Right lobe of liver (tissue), 6 donors: ENCODE results near the gene CLEC3A. TPM values are rescaled to one million over a fixed set of nuclear protein-coding genes. Genes with fewer than 3 reads are reported as not detected.

Source experiments
- ATAC-seq, 4 donors: fragments of 200-7000 bp; cut with Tn5 transposase; one replicate each; pipeline ENCODE4 v1.9.1; 2020; ENCODE audit warnings: mild to moderate bottlenecking in 4 of 4, moderate library complexity in 4 of 4
- DNase-seq, 3 donors: peaks; one replicate each; pipeline ENCODE4 v3.0.0-alpha.2; 2020
- H3K27ac ChIP-seq, 3 donors: fragments of 200-600 bp; one replicate each; pipeline ENCODE4 v1.8.0; 2022
- H3K27me3 ChIP-seq, 2 donors: fragments of 200-600 bp; one replicate each; pipeline ENCODE4 v1.8.0; 2022
- H3K36me3 ChIP-seq, 4 donors: fragments of 200-600 bp; sonication (generic) in 1 of 4; one replicate each; pipeline versions ENCODE4 v1.5.1 to v1.8.0; 2017 to 2022; ENCODE audit warnings: control low read depth in 1 of 4
- H3K4me1 ChIP-seq, 4 donors: fragments of 200-600 bp; sonication (generic) in 1 of 4; one replicate each; pipeline versions ENCODE4 v1.5.1 to v1.8.0; 2017 to 2022; ENCODE audit warnings: control low read depth in 1 of 4
- H3K4me3 ChIP-seq, 3 donors: fragments of 200-600 bp; one replicate each; pipeline ENCODE4 v1.8.0; 2022
- H3K9me3 ChIP-seq, 4 donors: fragments of 200-600 bp; sonication (generic) in 1 of 4; one replicate each; pipeline versions ENCODE4 v1.5.1 to v1.8.0; 2017 to 2022; ENCODE audit warnings: control low read depth in 1 of 4
- POLR2A ChIP-seq: fragments of 450-650 bp; IDR thresholded peaks from one replicate; pipeline ENCODE4 v1.6.1; 2017; ENCODE audit warnings: antibody characterized with exemption, mild to moderate bottlenecking
- WGBS: methylation state at CpG from one replicate; pipeline ENCODE4 v1.1.6; 2018; ENCODE audit warnings: low coverage, low lambda C conversion rate; ENCODE audit not compliant: insufficient coverage; ENCODE audit errors: missing lambda C conversion rate; 5-methylcytosine and 5-hydroxymethylcytosine counted together
- intact Hi-C, 2 donors: fragments of 100-400 bp; cut with DNase I; formaldehyde crosslinking; loops; one replicate each; pipeline versions ENCODE4 v1.11.2 to v1.14.1; 2022
- total RNA-seq, 6 experiments: library from RNA; depleted of rRNA in 2 of 6; stranded (reverse); fragments of >200 nt in 2 of 6; fragmentation: NEBNext Ultra II Directional in 3 of 6; extraction: Animal tissue kit (Norgen Biotek cat#: 25700) in 3 of 6; gene quantifications; one replicate each; pipeline versions ENCODE4 v1.1.0 to v1.2.4, GENCODE V29; 2016 to 2023
- TF ChIP-seq, protein P1 (sequence below), 4 donors: fragments of 200-600 bp in 3 of 4; fragments of 450-650 bp in 1 of 4; IDR thresholded peaks; one replicate each; pipeline versions ENCODE4 v1.5.1 to v1.8.0; 2016 to 2022; ENCODE audit warnings: antibody characterized with exemption in 4 of 4, mild to moderate bottlenecking in 2 of 4
- donor health status: DM: no; HTN: yes; CAD: no.
- donor health status: DM: no; HTN: no; CAD: no.
- donor health status: DM: no; HTN: no; CAD: no.
- donor health status: DM: no; HTN: yes; CAD: no.
- donor health status: DM: no; HTN: yes; CAD: no.

The CLEC3A gene
- total RNA-seq, 6 experiments from 2014 or later, result not detected

DNA sequence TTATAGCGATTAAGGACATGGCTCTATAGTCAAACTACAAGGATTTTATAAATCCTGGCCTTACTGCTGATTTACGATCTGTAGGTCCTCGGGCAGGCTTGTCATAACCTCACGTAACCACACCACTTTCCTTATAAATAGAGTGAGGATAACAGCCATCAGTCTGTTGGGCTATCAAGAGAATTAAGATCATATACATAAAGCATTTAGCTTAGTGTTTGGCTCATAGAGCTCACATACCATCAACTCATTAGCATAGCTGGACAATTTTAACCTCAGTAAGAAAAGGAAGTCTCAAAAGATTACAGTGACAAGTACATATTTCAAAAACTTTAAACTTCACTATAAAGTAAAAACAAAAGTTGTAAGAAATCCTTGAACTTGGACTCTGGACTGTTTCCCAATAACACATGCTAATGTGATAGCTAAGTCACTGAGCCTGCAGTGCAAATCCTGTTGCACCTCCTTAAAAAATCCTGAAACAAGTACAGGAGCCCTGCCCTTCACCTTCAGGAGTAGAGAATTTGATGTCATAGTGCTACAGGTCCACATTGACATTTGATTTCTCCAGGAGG, 20.8 kb upstream of the CLEC3A start:
- intact Hi-C loops, result no loop called here
- TF ChIP-seq, protein P1, sequence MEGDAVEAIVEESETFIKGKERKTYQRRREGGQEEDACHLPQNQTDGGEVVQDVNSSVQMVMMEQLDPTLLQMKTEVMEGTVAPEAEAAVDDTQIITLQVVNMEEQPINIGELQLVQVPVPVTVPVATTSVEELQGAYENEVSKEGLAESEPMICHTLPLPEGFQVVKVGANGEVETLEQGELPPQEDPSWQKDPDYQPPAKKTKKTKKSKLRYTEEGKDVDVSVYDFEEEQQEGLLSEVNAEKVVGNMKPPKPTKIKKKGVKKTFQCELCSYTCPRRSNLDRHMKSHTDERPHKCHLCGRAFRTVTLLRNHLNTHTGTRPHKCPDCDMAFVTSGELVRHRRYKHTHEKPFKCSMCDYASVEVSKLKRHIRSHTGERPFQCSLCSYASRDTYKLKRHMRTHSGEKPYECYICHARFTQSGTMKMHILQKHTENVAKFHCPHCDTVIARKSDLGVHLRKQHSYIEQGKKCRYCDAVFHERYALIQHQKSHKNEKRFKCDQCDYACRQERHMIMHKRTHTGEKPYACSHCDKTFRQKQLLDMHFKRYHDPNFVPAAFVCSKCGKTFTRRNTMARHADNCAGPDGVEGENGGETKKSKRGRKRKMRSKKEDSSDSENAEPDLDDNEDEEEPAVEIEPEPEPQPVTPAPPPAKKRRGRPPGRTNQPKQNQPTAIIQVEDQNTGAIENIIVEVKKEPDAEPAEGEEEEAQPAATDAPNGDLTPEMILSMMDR (IDR thresholded peaks at IDR 0.05), result no peak
- no peak overlapping the region for H3K4me3 ChIP-seq
- no peaks in the 10 kb centered on the region for H3K9me3 ChIP-seq
- H3K36me3 ChIP-seq, result no peaks in the 10 kb centered on the region
- no peak for ATAC-seq
- no peak for DNase-seq
- no peak overlapping the region for H3K27ac ChIP-seq
- H3K4me1 ChIP-seq, result no peaks in the 10 kb centered on the region
- H3K27me3 ChIP-seq, result no peaks in the 10 kb centered on the region
- WGBS, result 62% methylated on average over 4 of the region's 4 CpGs

DNA sequence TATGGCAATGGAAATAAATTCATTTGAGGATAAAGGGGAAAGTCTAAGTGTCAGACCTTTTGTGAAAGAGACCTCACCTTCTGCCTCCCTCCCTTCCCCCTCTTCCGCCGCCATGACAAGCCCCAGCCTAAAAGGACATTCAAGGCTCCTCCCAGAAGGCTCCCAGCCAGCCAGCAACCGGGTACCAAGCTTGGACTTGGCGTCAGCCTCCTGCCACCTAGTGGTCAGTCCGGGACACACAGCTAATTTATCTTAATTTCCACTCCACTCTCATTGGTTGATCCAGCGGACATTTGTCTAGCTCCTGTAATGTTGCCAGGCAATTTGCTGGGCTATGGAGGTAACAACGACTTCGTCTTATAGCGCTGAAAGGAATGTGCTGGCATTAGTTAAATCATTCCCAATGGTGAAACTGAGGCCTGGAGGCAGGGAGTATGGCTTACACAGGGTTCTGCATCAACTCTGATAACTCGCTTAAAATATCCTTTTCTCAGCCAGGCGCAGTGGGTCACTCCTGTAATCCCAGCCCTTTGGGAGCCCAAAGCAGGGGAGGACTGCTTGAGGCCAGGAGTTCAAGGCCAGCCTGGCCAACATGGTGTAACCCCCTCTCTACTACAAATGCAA, 19.3 kb upstream of the CLEC3A start:
- H3K4me1 ChIP-seq, result no peaks in the 10 kb centered on the region
- ATAC-seq (peak; percentile 94 to 99 (median 98)), DNase-seq (peak; percentile 77 to 81 (median 78))
- H3K27me3 ChIP-seq, result no peaks in the 10 kb centered on the region
- no peak overlapping the region for H3K4me3 ChIP-seq
- WGBS, result 9% methylated on average over 10 of the region's 11 CpGs
- TF ChIP-seq, protein P1 (IDR thresholded peaks at IDR 0.05), result peak; percentile 67 to 88 (median 84)
- no peak for TF ChIP-seq POLR2A
- no peaks in the 10 kb centered on the region for H3K36me3 ChIP-seq
- no peaks in the 10 kb centered on the region for H3K9me3 ChIP-seq
- no peak overlapping the region for H3K27ac ChIP-seq
- intact Hi-C loops, result no loop called here

DNA sequence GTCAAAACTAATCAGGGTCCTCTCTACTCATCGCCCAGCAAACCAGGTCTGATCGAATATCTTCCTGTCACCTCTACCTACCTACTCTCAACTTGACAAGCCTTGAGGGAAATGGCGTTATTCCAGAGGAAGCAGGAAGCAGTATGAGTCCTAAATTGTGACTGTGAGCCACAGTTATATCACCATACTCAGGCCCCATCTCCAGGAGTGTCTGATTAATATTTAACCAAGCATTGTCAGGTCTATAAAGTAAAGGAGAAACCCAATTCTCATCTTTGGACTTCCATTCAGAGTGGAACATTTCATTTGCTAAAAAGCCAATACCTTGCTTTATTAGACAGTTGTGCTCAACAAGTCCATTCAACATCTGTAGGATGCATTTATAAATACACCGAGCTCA, 17.8 kb upstream of the CLEC3A start:
- Histone ChIP-seq H3K9me3 (no peaks in the 10 kb centered on the region), H3K27ac (no peak overlapping the region), H3K36me3 (no peaks in the 10 kb centered on the region), H3K27me3 (no peaks in the 10 kb centered on the region), H3K4me3 (no peak overlapping the region), H3K4me1 (no peaks in the 10 kb centered on the region)
- DNase-seq (no peak), ATAC-seq (no peak)
- TF ChIP-seq, protein P1 (IDR thresholded peaks at IDR 0.05), result no peak
- TF ChIP-seq POLR2A, result no peak
- WGBS, result 42% methylated on average over 3 of the region's 4 CpGs
- intact Hi-C loops, result no loop called here

DNA sequence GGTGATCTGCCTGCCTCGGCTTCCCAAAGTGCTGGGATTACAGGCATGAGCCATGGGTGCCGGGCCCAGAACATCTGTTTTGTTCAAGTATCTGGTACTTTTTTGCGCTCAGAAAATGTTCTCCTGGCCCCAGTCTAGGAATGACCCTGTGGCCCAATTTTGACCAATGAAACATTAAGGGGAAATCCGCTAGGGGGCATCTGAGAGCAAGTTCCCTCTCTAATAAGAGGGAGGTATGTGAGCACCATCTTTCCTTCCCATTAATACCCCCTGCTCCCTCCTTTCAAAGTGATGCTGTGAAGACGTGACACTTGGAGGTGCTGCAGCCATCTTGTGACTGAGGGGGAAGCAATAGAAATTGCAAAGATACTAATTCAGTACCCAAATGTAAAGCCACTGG, 16.5 kb upstream of the CLEC3A start:
- WGBS, result 60% methylated on average over 4 of the region's 5 CpGs
- DNase-seq (no peak), ATAC-seq (no peak)
- intact Hi-C loops, result no loop called here
- Histone ChIP-seq H3K27ac (no peak overlapping the region), H3K36me3 (no peaks in the 10 kb centered on the region), H3K4me1 (no peaks in the 10 kb centered on the region), H3K4me3 (no peak overlapping the region), H3K27me3 (no peaks in the 10 kb centered on the region), H3K9me3 (no peaks in the 10 kb centered on the region)
- TF ChIP-seq, protein P1 (IDR thresholded peaks at IDR 0.05), result peak in 2 of 4 donors; percentile 12 to 14
- TF ChIP-seq POLR2A, result no peak
